Brain pericyte (primary cell): ENCODE measurements around the gene IDH3G.
"Not testable (repeated sequence)": the region's sequence is repeated elsewhere in the genome, so short reads cannot be mapped to it uniquely, and the experiment has no call there.

ENCODE experiments used
- DNase-seq: peaks from one replicate; pipeline ENCODE4 v3.0.0-alpha.2; 2012; ENCODE audit warnings: low read depth, low spot score

Gene IDH3G

GRCh38 chrX:153762626-153763173 lies 31.5 kb downstream of the IDH3G start:
- DNase-seq = no peak

GRCh38 chrX:153761863-153762262 lies 32.3 kb downstream of the IDH3G start:
- no peak for DNase-seq

GRCh38 chrX:153755136-153755535 lies 39.0 kb downstream of the IDH3G start:
- no peak for DNase-seq

DNA sequence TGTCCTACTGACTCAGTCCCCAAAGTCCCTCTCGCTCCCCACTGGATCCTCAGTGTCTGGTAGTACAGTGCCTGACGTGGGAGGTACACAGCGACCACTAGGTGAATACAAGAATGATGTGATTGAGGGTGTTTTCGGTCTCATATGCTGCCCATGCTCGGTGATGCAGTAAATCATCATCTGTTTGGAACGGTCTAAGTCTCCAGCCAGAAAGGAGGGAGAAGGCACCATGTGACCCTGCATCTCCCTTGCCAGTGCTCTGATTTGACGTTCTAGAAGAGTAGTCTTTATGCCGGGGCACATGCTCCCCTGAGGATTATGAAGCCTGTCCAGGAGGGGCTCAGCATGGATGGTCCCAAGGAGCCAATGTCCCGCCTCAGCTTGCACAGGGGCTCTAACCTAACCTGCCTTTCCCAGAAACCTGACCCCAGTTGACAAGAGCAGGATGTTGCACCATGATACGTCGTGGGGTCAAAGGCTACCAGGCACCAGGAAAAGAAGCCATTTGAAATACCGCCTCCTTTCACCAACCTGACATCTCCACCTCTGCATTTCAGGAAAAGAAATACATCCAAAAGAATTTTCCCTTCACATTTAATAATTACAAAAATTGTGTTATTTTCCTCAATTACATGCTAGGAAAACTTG lies 43.9 kb downstream of the IDH3G start:
- no peak for DNase-seq

DNA sequence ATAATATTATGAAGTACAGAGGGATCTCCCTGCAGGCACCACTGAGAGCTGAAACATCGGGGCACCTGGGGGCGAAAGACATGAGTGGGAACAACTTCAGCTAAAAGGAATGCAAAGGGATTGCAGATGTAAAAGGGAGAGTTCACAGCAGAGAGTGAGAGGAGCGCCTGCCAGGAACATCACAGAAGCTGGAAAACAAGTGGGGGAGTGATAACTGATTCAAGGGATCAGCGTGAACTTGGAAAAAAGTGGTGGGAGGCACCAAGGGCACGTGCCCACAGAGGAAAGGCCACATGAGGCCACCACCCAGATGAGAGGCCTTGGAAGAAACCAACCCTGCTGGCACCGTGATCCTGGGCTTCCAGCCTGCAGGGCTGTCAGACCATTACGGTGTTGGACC lies 45.2 kb downstream of the IDH3G start:
- not testable (repeated sequence) for DNase-seq

DNA sequence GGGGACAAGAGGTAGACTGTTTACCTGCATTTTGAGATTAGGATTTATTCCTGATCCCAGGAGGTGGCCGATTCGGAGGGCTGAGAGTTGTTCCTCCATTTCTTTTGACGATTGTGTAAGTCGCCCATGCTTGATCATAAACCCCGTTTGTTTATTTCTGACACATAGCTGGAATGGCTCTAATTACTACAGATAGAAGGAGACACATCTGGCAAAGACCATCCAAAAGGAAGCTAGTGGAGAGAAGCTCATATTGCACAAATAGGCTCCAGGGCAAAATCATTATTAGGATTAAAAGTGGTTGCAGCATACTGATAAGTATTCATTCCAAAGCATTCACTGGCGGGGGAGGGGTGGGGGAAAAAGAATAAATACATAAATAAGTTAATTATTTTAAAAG lies 47.2 kb downstream of the IDH3G start:
- DNase-seq = not testable (repeated sequence)

DNA sequence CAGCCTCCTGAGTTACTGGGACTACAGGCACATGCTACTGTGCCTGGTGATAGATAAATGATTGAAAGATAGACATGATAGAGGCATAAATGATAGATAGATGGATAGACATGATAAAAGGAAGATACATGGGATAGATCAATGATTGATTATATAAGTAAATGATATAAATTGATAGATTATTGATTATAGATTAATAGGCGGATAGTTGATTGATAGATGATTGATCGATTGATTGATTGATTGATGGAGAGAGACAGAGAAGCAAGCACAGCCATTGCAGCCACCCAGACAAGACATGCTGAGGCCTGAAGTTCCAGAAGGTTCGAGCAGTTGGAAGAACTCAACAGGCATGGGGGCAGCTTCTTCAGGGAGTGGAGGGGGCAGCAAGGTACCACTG lies 47.8 kb downstream of the IDH3G start:
- DNase-seq = no peak

- not testable (repeated sequence) for DNase-seq
These were observed 49.1 kb downstream of the IDH3G start for GRCh38 chrX:153745067-153745433.

DNA sequence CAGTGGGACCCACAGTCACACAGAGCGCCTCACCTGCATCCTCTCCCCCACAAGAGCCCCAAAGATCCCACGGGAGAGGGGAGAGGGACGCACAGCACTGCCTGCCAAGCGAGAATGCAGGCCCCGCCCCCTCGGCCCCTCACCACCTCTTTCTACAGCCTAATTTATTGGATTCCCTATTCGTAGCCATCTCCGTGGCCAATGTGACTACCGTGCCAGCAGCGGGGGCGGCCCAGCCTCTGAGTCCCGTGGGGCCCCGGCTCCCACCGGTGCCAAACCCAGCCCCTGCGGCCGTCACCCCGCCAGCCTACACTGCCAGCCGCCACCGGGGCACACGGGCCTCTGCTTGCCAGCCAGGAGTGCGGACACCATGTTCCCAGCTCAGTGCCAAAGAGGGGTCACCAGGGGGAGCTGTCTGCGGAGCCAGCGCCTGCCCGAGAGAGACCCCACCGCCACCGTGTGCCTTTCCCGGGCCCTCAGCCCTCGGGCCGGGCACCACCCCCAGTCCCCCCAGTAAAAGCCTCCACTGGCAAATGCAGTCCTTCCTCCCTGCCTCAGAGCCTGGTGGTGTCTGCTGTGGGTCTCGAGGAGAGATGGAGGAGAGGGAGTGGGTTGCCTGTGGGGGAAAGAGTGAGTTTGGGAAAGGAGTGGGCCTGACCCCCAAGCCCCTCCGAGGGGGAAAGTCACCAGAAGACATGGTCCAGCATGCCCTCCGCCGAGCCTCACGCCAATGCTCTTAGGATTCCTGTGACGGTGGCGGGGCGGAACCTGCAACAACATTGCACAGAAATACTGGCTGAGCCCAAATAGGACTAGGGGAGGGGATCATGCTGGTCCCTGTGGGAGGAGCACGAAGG lies 49.7 kb downstream of the IDH3G start:
- DNase-seq = no peak

DNA sequence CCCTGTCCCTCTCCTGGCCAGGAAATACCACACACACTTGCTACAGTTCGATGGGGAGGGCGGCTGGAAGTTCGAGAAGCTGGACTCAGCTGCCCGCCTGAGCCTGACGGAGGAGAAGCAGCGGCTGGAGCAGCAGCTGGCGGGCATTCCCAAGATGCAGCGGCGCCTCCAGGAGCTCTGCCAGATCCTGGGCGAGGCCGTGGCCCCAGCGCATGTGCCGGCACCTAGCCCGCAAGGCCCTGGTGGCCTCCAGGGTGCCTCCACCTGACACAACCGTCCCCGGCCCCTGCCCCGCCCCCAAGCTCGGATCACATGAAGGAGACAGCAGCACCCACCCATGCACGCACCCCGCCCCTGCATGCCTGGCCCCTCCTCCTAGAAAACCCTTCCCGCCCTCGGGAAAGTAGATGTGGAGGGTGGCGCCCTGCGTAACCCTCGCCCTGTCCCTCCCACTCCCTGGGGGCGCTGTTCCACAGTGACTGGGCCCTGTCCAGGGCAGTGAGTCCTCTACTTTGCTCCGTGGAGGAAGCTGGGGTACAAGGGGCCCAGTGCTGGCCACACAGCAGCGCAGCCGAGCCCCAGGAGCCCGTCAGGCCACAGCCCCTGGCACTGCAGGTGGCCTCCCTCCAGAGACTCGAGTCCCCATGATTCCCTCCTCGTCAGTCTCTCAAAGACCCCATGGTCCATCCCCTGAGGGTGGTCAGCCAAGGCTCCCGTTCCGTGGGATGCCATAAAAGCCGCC lies 50.5 kb downstream of the IDH3G start:
- not testable (repeated sequence) for DNase-seq

- DNase-seq = not testable (repeated sequence)
These were observed 51.2 kb downstream of the IDH3G start for GRCh38 chrX:153742796-153743467.

DNA sequence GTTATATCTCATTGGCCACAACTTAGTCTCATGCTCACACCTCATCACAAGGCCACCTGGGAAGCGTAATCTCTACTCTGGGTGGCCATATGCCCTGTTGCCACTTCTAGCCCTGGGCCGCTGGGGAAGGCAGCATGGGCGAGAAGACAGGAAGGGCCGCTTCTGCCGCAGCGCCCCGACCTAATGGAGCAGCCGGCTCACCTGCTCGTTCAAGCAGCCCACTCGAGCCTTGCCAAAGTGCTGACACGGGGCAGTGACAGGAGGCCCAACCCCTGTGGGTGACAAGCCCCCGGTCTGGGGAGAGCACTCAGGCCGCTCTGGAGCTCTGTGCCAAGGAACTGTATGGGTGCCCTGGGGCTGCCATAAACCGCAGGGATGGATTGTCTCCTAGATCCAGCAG lies 52.1 kb downstream of the IDH3G start:
- not testable (repeated sequence) for DNase-seq

GRCh38 chrX:153741446-153741845 lies 52.7 kb downstream of the IDH3G start:
- DNase-seq = no peak

DNA sequence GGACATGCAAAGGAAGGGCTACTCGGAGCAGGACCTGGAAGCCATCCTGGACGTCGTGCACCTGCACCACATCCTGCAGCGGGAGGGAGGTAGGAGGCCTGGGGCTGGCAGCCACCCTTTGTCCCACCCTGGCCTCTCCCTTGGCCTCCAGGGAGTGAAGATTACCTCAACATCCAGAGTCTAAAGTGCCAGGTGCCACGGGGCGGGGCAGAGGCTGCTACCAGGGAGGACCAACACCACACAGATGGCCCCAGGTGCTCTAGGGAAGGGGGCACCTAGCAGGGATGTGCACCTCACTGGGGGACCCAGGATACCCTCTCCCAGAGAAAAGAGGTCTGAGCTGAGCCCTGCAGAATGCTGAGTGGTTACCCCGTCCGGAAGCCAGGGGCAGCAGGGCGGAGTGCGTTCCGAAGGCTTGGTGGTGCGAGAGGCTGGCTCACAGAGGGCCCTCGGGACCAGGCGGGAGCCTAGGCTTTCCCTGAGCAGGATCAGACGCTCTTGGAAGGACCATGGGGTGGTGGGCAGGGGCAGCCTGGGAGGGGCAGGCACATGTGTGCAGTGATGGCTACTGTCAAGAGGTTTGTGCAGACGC lies 53.4 kb downstream of the IDH3G start:
- no peak for DNase-seq

- DNase-seq = no peak
These were observed 54.3 kb downstream of the IDH3G start for GRCh38 chrX:153739754-153740486.

GRCh38 chrX:153738056-153738605 lies 56.0 kb downstream of the IDH3G start:
- no peak for DNase-seq

GRCh38 chrX:153736871-153737441 lies 57.2 kb downstream of the IDH3G start:
- DNase-seq = no peak

GRCh38 chrX:153736071-153736820 lies 57.9 kb downstream of the IDH3G start:
- no peak for DNase-seq
